ENCODE measurements around the gene HACD2.

DNA sequence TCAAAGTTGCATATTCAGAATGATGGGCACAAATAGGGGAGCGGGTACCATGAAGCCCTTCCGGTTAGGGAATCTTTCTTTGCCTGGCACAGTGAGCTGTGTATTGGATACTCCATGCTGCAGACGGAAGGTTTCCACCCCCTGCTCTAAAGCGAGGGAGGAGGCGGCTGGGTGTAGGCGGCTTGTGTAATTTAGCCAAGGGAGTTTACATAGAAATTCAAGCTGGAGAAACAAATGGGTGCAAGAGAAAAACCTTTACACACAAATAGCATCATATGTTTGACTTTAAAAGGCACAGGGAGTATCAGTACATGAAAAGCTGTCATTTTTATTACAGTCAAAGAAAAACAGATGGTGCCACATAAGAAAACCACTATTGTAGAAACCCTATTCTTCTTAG lies 76.7 kb downstream of the HACD2 start:
- TF ChIP-seq, protein P1, sequence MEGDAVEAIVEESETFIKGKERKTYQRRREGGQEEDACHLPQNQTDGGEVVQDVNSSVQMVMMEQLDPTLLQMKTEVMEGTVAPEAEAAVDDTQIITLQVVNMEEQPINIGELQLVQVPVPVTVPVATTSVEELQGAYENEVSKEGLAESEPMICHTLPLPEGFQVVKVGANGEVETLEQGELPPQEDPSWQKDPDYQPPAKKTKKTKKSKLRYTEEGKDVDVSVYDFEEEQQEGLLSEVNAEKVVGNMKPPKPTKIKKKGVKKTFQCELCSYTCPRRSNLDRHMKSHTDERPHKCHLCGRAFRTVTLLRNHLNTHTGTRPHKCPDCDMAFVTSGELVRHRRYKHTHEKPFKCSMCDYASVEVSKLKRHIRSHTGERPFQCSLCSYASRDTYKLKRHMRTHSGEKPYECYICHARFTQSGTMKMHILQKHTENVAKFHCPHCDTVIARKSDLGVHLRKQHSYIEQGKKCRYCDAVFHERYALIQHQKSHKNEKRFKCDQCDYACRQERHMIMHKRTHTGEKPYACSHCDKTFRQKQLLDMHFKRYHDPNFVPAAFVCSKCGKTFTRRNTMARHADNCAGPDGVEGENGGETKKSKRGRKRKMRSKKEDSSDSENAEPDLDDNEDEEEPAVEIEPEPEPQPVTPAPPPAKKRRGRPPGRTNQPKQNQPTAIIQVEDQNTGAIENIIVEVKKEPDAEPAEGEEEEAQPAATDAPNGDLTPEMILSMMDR (conservative IDR thresholded peaks at IDR 0.05 in 1 of 2, IDR thresholded peaks at IDR 0.05 in 1 of 2; ENCODE audit: extremely low read depth in 1 of 2, insufficient read depth in 1 of 2, low read depth in 1 of 2, low read length in 2 of 2): no peak
- no peak for TF ChIP-seq EZH2 (IDR thresholded peaks at IDR 0.05; ENCODE audit: borderline replicate concordance, low read length)
